CD14-positive monocyte (primary cell): ENCODE results near the gene TSPAN16. TPM values are rescaled to one million over a fixed set of nuclear protein-coding genes. Genes with fewer than 3 reads are reported as not detected.

Source experiments
- DNase-seq, 3 donors: peaks; one replicate each; pipeline ENCODE4 v3.0.0-alpha.2; 2011 to 2022
- H2AFZ ChIP-seq: 2 replicates; pipeline ENCODE4 v1.6.0; 2012; ENCODE audit warnings: mild to moderate bottlenecking, low read depth, low read length, inconsistent platforms; ENCODE audit not compliant: insufficient read depth, poor library complexity, severe bottlenecking
- H3K27ac ChIP-seq, 2 donors: 1 replicate in 1 of 2; 2 replicates in 1 of 2; pipeline ENCODE4 v1.5.1; 2012 to 2013; ENCODE audit warnings: low read length in 2 of 2, control low read depth in 1 of 2, inconsistent platforms in 1 of 2, low read depth in 1 of 2, mild to moderate bottlenecking in 1 of 2
- H3K27me3 ChIP-seq, 2 donors: one replicate each; pipeline versions ENCODE4 v1.6.0 to v1.6.1; 2011 to 2013; ENCODE audit warnings: low read length in 2 of 2; ENCODE audit not compliant: control insufficient read depth in 2 of 2, insufficient read depth in 2 of 2
- H3K36me3 ChIP-seq, 2 donors: replicated peaks in 1 of 2; 1 replicate in 1 of 2; 2 replicates in 1 of 2; pipeline versions ENCODE4 v1.5.1 to v1.6.1; 2012 to 2013; ENCODE audit warnings: low read length in 2 of 2, control low read depth in 1 of 2, inconsistent platforms in 1 of 2, mild to moderate bottlenecking in 1 of 2; ENCODE audit not compliant: insufficient read depth in 2 of 2, control insufficient read depth in 1 of 2
- H3K4me1 ChIP-seq, 2 donors: 1 replicate in 1 of 2; 2 replicates in 1 of 2; pipeline versions ENCODE4 v1.5.1 to v1.6.1; 2012 to 2013; ENCODE audit warnings: low read length in 2 of 2, control low read depth in 1 of 2, inconsistent platforms in 1 of 2, mild to moderate bottlenecking in 1 of 2, moderate library complexity in 1 of 2; ENCODE audit not compliant: insufficient read depth in 2 of 2, control insufficient read depth in 1 of 2
- H3K4me2 ChIP-seq: replicated peaks from 2 replicates; pipeline ENCODE3; 2012; ENCODE audit warnings: low read length, moderate library complexity, mild to moderate bottlenecking; ENCODE audit not compliant: poor library complexity, severe bottlenecking; ENCODE audit errors: extremely low read depth
- H3K4me3 ChIP-seq, 3 experiments: fragments of 200-600 bp in 1 of 3; sonication (generic) in 1 of 3; replicated peaks in 1 of 3; 1 replicate in 2 of 3; 2 replicates in 1 of 3; pipeline ENCODE4 v1.5.1; 2011 to 2013; ENCODE audit warnings: low read length in 3 of 3, mild to moderate bottlenecking in 3 of 3, control low read depth in 2 of 3, low read depth in 2 of 3, inconsistent platforms in 1 of 3, moderate library complexity in 1 of 3
- H3K79me2 ChIP-seq: 2 replicates; pipeline ENCODE4 v1.6.0; 2012; ENCODE audit warnings: mild to moderate bottlenecking, control low read depth, inconsistent platforms, low read length, moderate library complexity; ENCODE audit not compliant: insufficient read depth
- H3K9ac ChIP-seq: 2 replicates; pipeline ENCODE4 v1.6.0; 2017; ENCODE audit warnings: low read length, mild to moderate bottlenecking; ENCODE audit not compliant: insufficient read depth, poor library complexity, severe bottlenecking
- H3K9me3 ChIP-seq, 2 donors: replicated peaks in 1 of 2; 1 replicate in 1 of 2; 2 replicates in 1 of 2; pipeline versions ENCODE4 v1.5.1 to v1.6.1; 2012 to 2013; ENCODE audit warnings: low read length in 2 of 2, control low read depth in 1 of 2; ENCODE audit not compliant: control insufficient read depth in 1 of 2, insufficient read depth in 1 of 2
- H4K20me1 ChIP-seq: 2 replicates; pipeline ENCODE4 v1.6.0; 2012; ENCODE audit warnings: mild to moderate bottlenecking, low read length, control low read depth, moderate library complexity; ENCODE audit not compliant: insufficient read depth
- H3K27ac Mint-ChIP-seq, 7 donors: one replicate each; pipeline ENCODE4 v1.8.0; 2020; ENCODE audit warnings: mild to moderate bottlenecking in 7 of 7, mixed read lengths in 7 of 7, moderate library complexity in 6 of 7, inconsistent platforms in 2 of 7
- H3K27me3 Mint-ChIP-seq, 3 donors: one replicate each; pipeline ENCODE4 v1.8.0; 2021 to 2022; ENCODE audit warnings: low read depth in 3 of 3, mild to moderate bottlenecking in 3 of 3, mixed read lengths in 3 of 3, moderate library complexity in 3 of 3, inconsistent platforms in 1 of 3
- H3K36me3 Mint-ChIP-seq, 2 donors: one replicate each; pipeline ENCODE4 v1.8.0; 2020; ENCODE audit warnings: mixed read lengths in 2 of 2, inconsistent platforms in 1 of 2, mild to moderate bottlenecking in 1 of 2
- H3K4me1 Mint-ChIP-seq: one replicate; pipeline ENCODE4 v1.8.0; 2020; ENCODE audit warnings: mild to moderate bottlenecking, mixed read lengths
- H3K4me3 Mint-ChIP-seq, 2 donors: one replicate each; pipeline ENCODE4 v1.8.0; 2020; ENCODE audit warnings: mild to moderate bottlenecking in 2 of 2, mixed read lengths in 2 of 2, moderate library complexity in 1 of 2
- H3K9me3 Mint-ChIP-seq, 7 donors: one replicate each; pipeline ENCODE4 v1.8.0; 2020 to 2022; ENCODE audit warnings: mixed read lengths in 7 of 7, mild to moderate bottlenecking in 6 of 7, moderate library complexity in 6 of 7, inconsistent platforms in 2 of 7
- whole genome bisulfite sequencing: methylation state at CpG from one replicate; pipeline ENCODE4 v1.1.5; 2013; ENCODE audit warnings: missing lambda C conversion rate; ENCODE audit not compliant: insufficient coverage; 5-methylcytosine and 5-hydroxymethylcytosine counted together
- intact Hi-C, 2 donors: fragments of 100-400 bp; cut with micrococcal nuclease; formaldehyde crosslinking; loops; one replicate each; pipeline versions ENCODE4 v1.15.0 to v1.15.1; 2023
- polyA plus RNA-seq, 3 donors: library from polyadenylated mRNA; depleted of rRNA in 1 of 3; unstranded in 2 of 3; stranded (reverse) in 1 of 3; fragments of 300-500 nt in 2 of 3; fragments of >200 nt in 1 of 3; fragmentation: Illumina TruSeq in 2 of 3; gene quantifications; 1 replicate in 2 of 3; 2 replicates in 1 of 3; pipeline ENCODE4 v1.2.3, GENCODE V29; 2012 to 2021
- TF ChIP-seq, protein P1 (sequence below): fragments of 200-600 bp; IDR thresholded peaks from one replicate; pipeline ENCODE4 v1.8.0; 2022; ENCODE audit warnings: antibody characterized with exemption, mild to moderate bottlenecking

The TSPAN16 gene
- polyA plus RNA-seq, 3 donors: 0.08 to 0.31 TPM; not detected in 1

DNA sequence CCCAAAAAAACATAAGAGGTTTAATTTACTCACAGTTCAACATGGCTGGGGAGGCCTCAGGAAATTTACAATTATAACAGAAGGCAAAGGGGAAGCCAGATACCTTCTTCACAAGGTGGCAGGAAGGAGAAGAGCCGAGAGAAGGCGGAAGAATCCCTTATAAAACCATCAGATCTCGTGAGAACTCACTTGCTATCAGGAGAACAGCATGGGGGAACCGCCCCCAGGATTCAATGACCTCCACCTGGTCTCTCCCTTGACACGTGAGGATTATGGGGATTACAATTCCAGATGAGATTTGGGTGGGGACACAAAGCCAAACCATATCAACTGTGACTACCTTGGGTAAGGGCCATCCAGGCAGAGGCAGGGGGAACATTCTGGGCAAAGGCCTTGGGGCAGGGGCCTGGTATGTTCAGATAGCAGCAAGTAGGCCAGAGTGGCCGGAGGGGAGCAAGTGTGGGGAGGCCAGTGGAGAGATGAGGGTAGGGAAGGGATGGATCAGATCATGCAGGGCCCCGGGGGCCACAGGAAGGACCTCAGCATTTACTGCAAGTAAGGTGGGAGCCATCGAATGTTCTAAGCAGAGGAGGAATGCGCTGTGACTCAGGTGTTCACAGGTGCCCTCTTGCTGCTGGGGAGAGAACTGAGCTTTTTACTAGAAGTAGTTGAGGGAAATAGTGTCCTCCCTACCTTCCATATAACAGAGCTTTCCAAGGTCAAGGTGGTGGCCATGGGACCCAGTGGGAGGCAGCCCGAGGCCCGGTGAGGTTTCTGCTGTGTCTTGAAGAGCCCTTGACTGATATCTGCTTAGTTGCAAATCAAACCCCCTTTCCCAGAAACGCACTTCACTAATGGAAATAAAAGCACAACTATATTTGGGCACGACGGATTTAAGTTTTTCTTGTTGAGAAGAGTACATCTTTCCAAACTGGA, 25.5 kb downstream of the TSPAN16 start:
- H3K4me2 ChIP-seq: peak overlapping the region; percentile 67
- H3K27me3 ChIP-seq: no peaks in the 10 kb centered on the region
- intact Hi-C loops: loop anchor here in 1 of 2 donors (10.0 kb wide), 1 partner anchor 243 kb away; no protein-coding TSS in a partner anchor
- Mint-ChIP-seq H3K27me3 (peaks cover 0 to 7% (median 0%) of the 10 kb centered on the region in 3 donors), H3K27ac (peak overlapping the region; percentile 91 to 99 (median 99)), H3K4me3 (peak overlapping the region; percentile 89 to 91), H3K9me3 (peaks cover 0 to 5% (median 2%) of the 10 kb centered on the region in 7 donors), H3K36me3 (peaks cover 11 to 49% of the 10 kb centered on the region in 2 donors), H3K4me1 (peaks cover 96% of the 10 kb centered on the region)
- TF ChIP-seq, protein P1, sequence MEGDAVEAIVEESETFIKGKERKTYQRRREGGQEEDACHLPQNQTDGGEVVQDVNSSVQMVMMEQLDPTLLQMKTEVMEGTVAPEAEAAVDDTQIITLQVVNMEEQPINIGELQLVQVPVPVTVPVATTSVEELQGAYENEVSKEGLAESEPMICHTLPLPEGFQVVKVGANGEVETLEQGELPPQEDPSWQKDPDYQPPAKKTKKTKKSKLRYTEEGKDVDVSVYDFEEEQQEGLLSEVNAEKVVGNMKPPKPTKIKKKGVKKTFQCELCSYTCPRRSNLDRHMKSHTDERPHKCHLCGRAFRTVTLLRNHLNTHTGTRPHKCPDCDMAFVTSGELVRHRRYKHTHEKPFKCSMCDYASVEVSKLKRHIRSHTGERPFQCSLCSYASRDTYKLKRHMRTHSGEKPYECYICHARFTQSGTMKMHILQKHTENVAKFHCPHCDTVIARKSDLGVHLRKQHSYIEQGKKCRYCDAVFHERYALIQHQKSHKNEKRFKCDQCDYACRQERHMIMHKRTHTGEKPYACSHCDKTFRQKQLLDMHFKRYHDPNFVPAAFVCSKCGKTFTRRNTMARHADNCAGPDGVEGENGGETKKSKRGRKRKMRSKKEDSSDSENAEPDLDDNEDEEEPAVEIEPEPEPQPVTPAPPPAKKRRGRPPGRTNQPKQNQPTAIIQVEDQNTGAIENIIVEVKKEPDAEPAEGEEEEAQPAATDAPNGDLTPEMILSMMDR: no peak
- H3K9me3 ChIP-seq: no peaks in the 10 kb centered on the region
- 76% methylated on average over 4 of the region's 14 CpGs for WGBS
- peaks cover 9% of the 10 kb centered on the region for H4K20me1 ChIP-seq
- peak; percentile 53 to 79 (median 62) for DNase-seq
- peaks cover 93 to 98% of the 10 kb centered on the region in 2 donors for H3K4me1 ChIP-seq
- peak overlapping the region; percentile 63 for H3K9ac ChIP-seq
- peak overlapping the region; percentile 94 to 97 for H3K27ac ChIP-seq
- peaks cover 10 to 14% of the 10 kb centered on the region in 2 donors for H3K36me3 ChIP-seq
- H3K4me3 ChIP-seq: peak overlapping the region; percentile 36 to 77 (median 46)
- H3K79me2 ChIP-seq: peaks cover 62% of the 10 kb centered on the region
- no peak overlapping the region for H2AFZ ChIP-seq

DNA sequence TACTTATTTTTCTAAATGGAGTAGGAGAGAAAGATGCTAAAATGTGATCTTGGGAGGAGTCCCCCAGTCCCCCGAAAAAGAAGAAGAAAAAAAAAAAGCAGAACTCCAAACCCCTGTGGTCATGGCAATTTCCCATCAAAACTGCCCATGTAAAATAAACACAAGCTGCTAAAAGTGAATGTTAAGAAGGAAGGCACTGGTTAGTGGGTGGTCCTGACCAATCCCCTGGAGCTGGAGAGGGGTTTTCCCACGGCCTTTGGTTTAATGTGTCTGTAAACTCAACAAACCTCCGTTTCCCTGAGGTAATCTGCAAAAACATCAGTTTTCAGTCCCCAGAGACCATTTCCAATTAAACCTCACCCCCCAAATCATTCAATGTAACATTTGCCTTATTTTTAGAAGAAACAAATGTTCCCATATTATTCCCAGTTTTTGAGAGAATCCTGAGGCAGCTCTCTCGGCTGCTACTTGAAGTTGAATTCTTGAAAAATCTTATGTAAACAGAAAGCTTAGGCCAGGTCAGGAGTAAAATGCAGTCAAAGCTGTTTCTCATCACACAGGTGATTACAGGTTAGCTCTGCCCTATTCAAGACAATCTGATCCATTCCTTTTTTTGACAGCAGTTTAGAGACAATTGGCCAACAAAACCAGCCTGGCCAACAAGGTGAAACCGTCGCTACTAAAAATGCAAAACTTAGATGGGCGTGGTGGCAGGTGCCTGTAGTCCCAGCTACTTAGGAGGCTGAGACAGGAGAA, 26.5 kb downstream of the TSPAN16 start:
- Mint-ChIP-seq H3K4me3 (peak overlapping the region; percentile 29 to 33), H3K36me3 (peaks cover 18 to 56% of the 10 kb centered on the region in 2 donors), H3K27ac (peak overlapping the region; percentile 91 to 99 (median 99)), H3K9me3 (peaks cover 0 to 5% (median 2%) of the 10 kb centered on the region in 7 donors), H3K4me1 (peaks cover 93% of the 10 kb centered on the region), H3K27me3 (peaks cover 0 to 4% (median 0%) of the 10 kb centered on the region in 3 donors)
- H3K36me3 ChIP-seq: peaks cover 20 to 24% of the 10 kb centered on the region in 2 donors
- H4K20me1 ChIP-seq: peaks cover 2% of the 10 kb centered on the region
- H3K27me3 ChIP-seq: no peaks in the 10 kb centered on the region
- WGBS: 74% methylated on average over 3 of the region's 7 CpGs
- TF ChIP-seq, protein P1: no peak
- intact Hi-C loops: loop anchor here in 1 of 2 donors (10.0 kb wide), 1 partner anchor 242 kb away; no protein-coding TSS in a partner anchor
- H3K27ac ChIP-seq: peak overlapping the region; percentile 94 to 97
- H3K4me1 ChIP-seq: peaks cover 88 to 98% of the 10 kb centered on the region in 2 donors
- DNase-seq: peak; percentile 69 to 79 (median 73)
- peak overlapping the region; percentile 67 for H3K4me2 ChIP-seq
- peak overlapping the region; percentile 66 for H3K9ac ChIP-seq
- peaks cover 62% of the 10 kb centered on the region for H3K79me2 ChIP-seq
- peak overlapping the region in 1 of 3 experiments; percentile 77 for H3K4me3 ChIP-seq
- H2AFZ ChIP-seq: no peak overlapping the region
- H3K9me3 ChIP-seq: no peaks in the 10 kb centered on the region
